HepG2 (cell line): ENCODE data around the gene HTR3B. TPM values are rescaled to one million over a fixed set of nuclear protein-coding genes. Genes with fewer than 3 reads are reported as not detected.

Experiments used
- ATAC-seq: fragments of 200-7000 bp; cut with Tn5 transposase; 3 replicates; pipeline ENCODE4 v1.9.1; 2020; ENCODE audit warnings: mild to moderate bottlenecking, moderate library complexity
- Bru-seq: library from RNA; stranded (reverse); fragments of 400-500 nt; gene quantifications from one replicate; lab custom pipeline; 2021; lab: Mats Ljungman, UMichigan
- BruChase-seq, 2 experiments: library from RNA; stranded (reverse); fragments of 400-500 nt; gene quantifications; one replicate each; lab custom pipeline; 2021; lab: Mats Ljungman, UMichigan
- BruUV-seq: library from RNA; stranded (reverse); fragments of 400-500 nt; replicated peaks from 2 replicates; lab custom pipeline; 2021; lab: Mats Ljungman, UMichigan
- CTCF ChIA-PET: fragments of 300-600 bp; formaldehyde crosslinking; extraction: SDS; loops from one replicate; lab custom pipeline; 2021; ENCODE audit warnings: low total read pairs, inconsistent platforms, low intra/inter-chr PET ratio; lab: Yijun Ruan, JAX
- POLR2A ChIA-PET: fragments of 350-600 bp; sonication (Branson Sonifier 250); formaldehyde crosslinking; loops from one replicate; lab custom pipeline; 2020; ENCODE audit warnings: antibody characterized with exemption, inconsistent platforms; lab: Yijun Ruan, JAX
- DNase-seq: peaks from one replicate; pipeline ENCODE4 v3.0.0-alpha.2; 2015; ENCODE audit warnings: low spot score
- FAIRE-seq: peaks from 3 replicates; lab custom pipeline; 2011; peaks lifted over from hg19 to GRCh38; lab: Jason Lieb, UNC
- H2AFZ ChIP-seq: one replicate; pipeline ENCODE4 v1.6.1; 2011; ENCODE audit warnings: low read length, inconsistent platforms
- H3K27ac ChIP-seq: fragments of 300-600 bp; 3 replicates; pipeline ENCODE4 v1.8.0; 2011; ENCODE audit warnings: mixed run types, mild to moderate bottlenecking, mixed read lengths, low read length, inconsistent platforms; ENCODE audit not compliant: insufficient read depth; ENCODE audit errors: extremely low read length
- H3K27me3 ChIP-seq, 2 experiments: fragments of 200-600 bp in 1 of 2; 2 replicates in 1 of 2; 3 replicates in 1 of 2; pipeline versions ENCODE4 v1.6.0 to v1.8.0; 2011; ENCODE audit warnings: low read length in 2 of 2, mild to moderate bottlenecking in 2 of 2, moderate library complexity in 2 of 2, inconsistent platforms in 1 of 2; ENCODE audit not compliant: insufficient read depth in 2 of 2, control insufficient read depth in 1 of 2
- H3K36me3 ChIP-seq, 2 experiments: fragments of 200-600 bp in 1 of 2; replicated peaks in 1 of 2; 2 replicates in 1 of 2; 3 replicates in 1 of 2; pipeline versions ENCODE4 v1.5.1 to v1.8.0; 2011; ENCODE audit warnings: low read length in 2 of 2, inconsistent platforms in 1 of 2; ENCODE audit not compliant: insufficient read depth in 2 of 2, control insufficient read depth in 1 of 2
- H3K4me1 ChIP-seq: 2 replicates; pipeline ENCODE4 v1.5.1; 2012; ENCODE audit warnings: low read length, inconsistent platforms; ENCODE audit not compliant: insufficient read depth
- H3K4me2 ChIP-seq: 2 replicates; pipeline ENCODE4 v1.6.0; 2011; ENCODE audit warnings: low read depth, low read length, inconsistent platforms
- H3K4me3 ChIP-seq, 3 experiments: fragments of 200-600 bp in 1 of 3; sonication (generic), shearing (Covaris generic) in 1 of 3; replicated peaks in 1 of 3; 2 replicates each; pipeline ENCODE4 v1.5.1; 2011 to 2016; ENCODE audit warnings: low read length in 3 of 3, inconsistent platforms in 2 of 3, low read depth in 2 of 3, mild to moderate bottlenecking in 2 of 3, control low read depth in 1 of 3, mixed read lengths in 1 of 3; ENCODE audit not compliant: insufficient read depth in 1 of 3
- H3K79me2 ChIP-seq: one replicate; pipeline ENCODE4 v1.6.1; 2011; ENCODE audit warnings: low read length, inconsistent platforms; ENCODE audit not compliant: insufficient read depth
- H3K9ac ChIP-seq: 2 replicates; pipeline ENCODE4 v1.6.0; 2011; ENCODE audit warnings: mild to moderate bottlenecking, low read depth, low read length, inconsistent platforms; ENCODE audit not compliant: insufficient read depth
- H3K9me3 ChIP-seq: 2 replicates; pipeline ENCODE4 v1.5.1; 2012; ENCODE audit warnings: mild to moderate bottlenecking, low read length
- H4K20me1 ChIP-seq: 2 replicates; pipeline ENCODE4 v1.6.0; 2011; ENCODE audit warnings: inconsistent platforms, mild to moderate bottlenecking, low read length, moderate library complexity; ENCODE audit not compliant: insufficient read depth
- ASH2L ChIP-seq: fragments of 300-600, 200-600 bp; sonication (generic); IDR thresholded peaks from 2 replicates; pipeline ENCODE4 v1.7.0; 2017; ENCODE audit warnings: low read depth, mild to moderate bottlenecking, moderate library complexity, mixed read lengths, low read length; ENCODE audit not compliant: insufficient read length
- MEF2D ChIP-seq: sonication (generic); formaldehyde crosslinking; IDR thresholded peaks from 2 replicates; pipeline ENCODE4 v1.5.1; 2020; ENCODE audit warnings: mild to moderate bottlenecking, missing genetic modification reagents
- NFATC3 ChIP-seq: sonication (generic); formaldehyde crosslinking; IDR thresholded peaks from 2 replicates; pipeline ENCODE4 v1.5.1; 2020; ENCODE audit warnings: mild to moderate bottlenecking, missing genetic modification reagents
- RFX1 ChIP-seq: fragments of 450-650 bp; IDR thresholded peaks from 2 replicates; pipeline ENCODE4 v1.6.1; 2017
- RNF219 ChIP-seq: sonication (generic); formaldehyde crosslinking; IDR thresholded peaks from 2 replicates; pipeline ENCODE4 v1.5.0; 2020; ENCODE audit warnings: mild to moderate bottlenecking, missing genetic modification reagents
- TEF ChIP-seq: sonication (generic); formaldehyde crosslinking; IDR thresholded peaks from 2 replicates; pipeline ENCODE4 v1.5.0; 2020; ENCODE audit warnings: missing genetic modification reagents
- ZFP82 ChIP-seq: sonication (generic); formaldehyde crosslinking; IDR thresholded peaks from 2 replicates; pipeline ENCODE4 v1.5.1; 2020; ENCODE audit warnings: mild to moderate bottlenecking, missing genetic modification reagents, borderline replicate concordance
- ZFY ChIP-seq: sonication (generic); formaldehyde crosslinking; IDR thresholded peaks from 2 replicates; pipeline ENCODE4 v1.4.0; 2020; ENCODE audit warnings: missing genetic modification reagents
- ZKSCAN1 ChIP-seq: fragments of 150-350 bp; IDR thresholded peaks from 2 replicates; pipeline ENCODE4 v1.6.1; 2014; ENCODE audit warnings: low read length
- ZNF224 ChIP-seq: sonication (generic); formaldehyde crosslinking; IDR thresholded peaks from 2 replicates; pipeline ENCODE4 v1.5.0; 2020; ENCODE audit warnings: mild to moderate bottlenecking, missing genetic modification reagents
- ZNF296 ChIP-seq: sonication (generic); formaldehyde crosslinking; conservative IDR thresholded peaks from 2 replicates; pipeline ENCODE4 v1.5.0; 2020; ENCODE audit warnings: mild to moderate bottlenecking, missing genetic modification reagents
- ZNF550 ChIP-seq: sonication (generic); formaldehyde crosslinking; IDR thresholded peaks from 2 replicates; pipeline ENCODE4 v1.4.0; 2020; ENCODE audit warnings: mild to moderate bottlenecking, missing genetic modification reagents, borderline replicate concordance
- ZNF780A ChIP-seq: sonication (generic); formaldehyde crosslinking; IDR thresholded peaks from 2 replicates; pipeline ENCODE4 v1.8.0; 2022; ENCODE audit warnings: mild to moderate bottlenecking, missing genetic modification reagents, moderate library complexity
- ZNF782 ChIP-seq: sonication (generic); formaldehyde crosslinking; IDR thresholded peaks from 2 replicates; pipeline ENCODE4 v1.4.0; 2020; ENCODE audit warnings: missing genetic modification reagents, mild to moderate bottlenecking, borderline replicate concordance
- ZNF850 ChIP-seq: sonication (generic); formaldehyde crosslinking; conservative IDR thresholded peaks from 2 replicates; pipeline ENCODE4 v1.9.0; 2021; ENCODE audit warnings: mild to moderate bottlenecking, missing genetic modification reagents
- ZSCAN25 ChIP-seq: sonication (generic); formaldehyde crosslinking; IDR thresholded peaks from 2 replicates; pipeline ENCODE4 v1.8.0; 2022; ENCODE audit warnings: mild to moderate bottlenecking, missing genetic modification reagents
- WGBS: methylation state at CpG from one replicate; pipeline ENCODE4 v1.1.6; 2017; ENCODE audit warnings: low lambda C conversion rate; 5-methylcytosine and 5-hydroxymethylcytosine counted together
- in situ Hi-C: cut with HindIII; loops from 2 replicates; pipeline ENCODE4 v1.10.0; 2017; ENCODE audit warnings: low pct_unique_long_range_greater_than_20kb; ENCODE audit not compliant: extremely low pct_ligation_motif_present
- intact Hi-C: fragments of 100-400 bp; cut with micrococcal nuclease; formaldehyde crosslinking; loops from one replicate; pipeline ENCODE4 v1.10.0; 2022; ENCODE audit not compliant: unreplicated experiment
- long read RNA-seq, 2 experiments: library from RNA in 1 of 2; library from polyadenylated mRNA in 1 of 2; stranded (forward) in 1 of 2; unstranded in 1 of 2; transcript quantifications; one replicate each; pipeline ENCODE4 v2.0.0, GENCODE V29; 2019 to 2022
- polyA minus RNA-seq, 3 experiments: library from RNA; depleted of rRNA, polyadenylated mRNA; stranded (reverse); fragments of >200 nt; gene quantifications; 2 replicates each; pipeline ENCODE4 v1.2.3, GENCODE V29; 2011; ENCODE audit warnings: low replicate concordance in 1 of 3
- polyA plus RNA-seq, 8 experiments: library from polyadenylated mRNA; depleted of rRNA in 3 of 8; stranded (reverse) in 7 of 8; unstranded in 1 of 8; fragments of >200 nt; fragmentation: Illumina TruSeq in 4 of 8; extraction: Trizol in 4 of 8; gene quantifications; 2 replicates each; pipeline versions ENCODE4 v1.2.1 to v1.2.3, GENCODE V29; 2011 to 2016; ENCODE audit warnings: low read depth in 4 of 8, missing spikeins in 1 of 8, mixed read lengths in 1 of 8; ENCODE audit not compliant: insufficient read depth in 1 of 8
- total RNA-seq, 5 experiments: library from RNA; depleted of rRNA; stranded (reverse); fragments of >200 nt; fragmentation: Illumina TruSeq; extraction: Trizol; gene quantifications; 2 replicates each; pipeline ENCODE4 v1.2.3, GENCODE V29; 2016; ENCODE audit warnings: low read depth in 1 of 5

The HTR3B gene
- 1.7 and 2.2 TPM in 2 replicates for total RNA-seq (2016; rRNA removed; fragmentation: Illumina TruSeq; extraction: Trizol)
- total RNA-seq (2016; cell fraction: cytosol; rRNA removed; fragmentation: Illumina TruSeq; extraction: Trizol; ENCODE audit: low read depth): 1.1 and 1.6 TPM in 2 replicates
- 1.2 and 1.8 TPM in 2 replicates for total RNA-seq (2016; cell fraction: insoluble cytoplasmic fraction; rRNA removed; fragmentation: Illumina TruSeq; extraction: Trizol)
- 1.6 and 3.1 TPM in 2 replicates for total RNA-seq (2016; cell fraction: membrane; rRNA removed; fragmentation: Illumina TruSeq; extraction: Trizol)
- total RNA-seq (2016; cell fraction: nucleus; rRNA removed; fragmentation: Illumina TruSeq; extraction: Trizol): 0.62 and 3.4 TPM in 2 replicates
- polyA plus RNA-seq (2011; rRNA removed): 0.05 and 0.09 TPM in 2 replicates
- 0.05 TPM in 2 replicates for polyA plus RNA-seq (2011; cell fraction: cytosol; rRNA removed)
- polyA plus RNA-seq (2011; cell fraction: nucleus; rRNA removed): not detected in 2 replicates
- not detected in 2 replicates for polyA plus RNA-seq (2012)
- polyA plus RNA-seq (2016; cell fraction: cytosol; fragmentation: Illumina TruSeq; extraction: Trizol; ENCODE audit: low read depth): 0.97 and 1.3 TPM in 2 replicates
- polyA plus RNA-seq (2016; cell fraction: insoluble cytoplasmic fraction; fragmentation: Illumina TruSeq; extraction: Trizol; ENCODE audit: low read depth): 0.92 and 1.2 TPM in 2 replicates
- 1.8 and 2.2 TPM in 2 replicates for polyA plus RNA-seq (2016; cell fraction: membrane; fragmentation: Illumina TruSeq; extraction: Trizol; ENCODE audit: low read depth)
- polyA plus RNA-seq (2016; cell fraction: nucleus; fragmentation: Illumina TruSeq; extraction: Trizol; ENCODE audit: insufficient read depth, low read depth): 1.3 and 1.5 TPM in 2 replicates
- polyA minus RNA-seq (2011; rRNA and poly(A)+ RNA removed; ENCODE audit: low replicate concordance): 0.08 TPM in 1 of 2 replicates, not detected in the other
- polyA minus RNA-seq (2011; cell fraction: cytosol; rRNA and poly(A)+ RNA removed): not detected in 2 replicates
- not detected in 2 replicates for polyA minus RNA-seq (2011; cell fraction: nucleus; rRNA and poly(A)+ RNA removed)
- percentile 51 among the genes with signal in this experiment for Bru-seq, nascent RNA
- percentile 46 among the genes with signal in this experiment for BruChase-seq, experiment 1, labeled RNA remaining after a 6-hour chase
- percentile 52 among the genes with signal in this experiment for BruChase-seq, experiment 2, labeled RNA remaining after a 2-hour chase
- long read RNA-seq, experiment 1: 0 reads
- long read RNA-seq, experiment 2, partial matches to known transcripts: 0 of 2 reads
- long read RNA-seq, experiment 2, other reads (novel, unspliced or antisense): 2 of 2 reads

GRCh38 chr11:113904379-113905101 is at the start of gene HTR3B:
TSS of gene HTR3B (plus strand) at chr11:113904796. CDS start at chr11:113904934, 138 bp downstream.
- H3K27me3 ChIP-seq: no peaks in the 10 kb centered on the region; a peak in 1 of 5 replicates
- H3K36me3 ChIP-seq: no peaks in the 10 kb centered on the region
- intact Hi-C loops (no loop called here), in situ Hi-C loops (no loop called here)
- no peak within 1 kb of the TSS for H3K9ac ChIP-seq
- CTCF ChIA-PET: no interaction called here
- FAIRE-seq (no peak), DNase-seq (no peak), ATAC-seq (no peak)
- no peaks in the 10 kb centered on the region for H4K20me1 ChIP-seq
- POLR2A ChIA-PET: no interaction called here
- peaks cover 18% of the 10 kb centered on the region for H3K4me1 ChIP-seq
- H2AFZ ChIP-seq: no peak within 1 kb of the TSS
- 38% methylated on average over 6 of the region's 6 CpGs for WGBS
- H3K9me3 ChIP-seq: no peaks in the 10 kb centered on the region
- H3K4me2 ChIP-seq: no peak within 1 kb of the TSS
- H3K79me2 ChIP-seq: no peaks in the 10 kb centered on the region
- no peak within 1 kb of the TSS for H3K4me3 ChIP-seq
- BruUV-seq: no TSS peak
- H3K27ac ChIP-seq: no peak within 1 kb of the TSS
- TF ChIP-seq MEF2D (CRISPR knock-in tag): no peak
- TF ChIP-seq RFX1: no peak
- TF ChIP-seq NFATC3 (CRISPR knock-in tag): no peak
- no peak for TF ChIP-seq ZKSCAN1
- TF ChIP-seq ZNF782 (CRISPR knock-in tag): no peak
- no peak for TF ChIP-seq ZFP82 (CRISPR knock-in tag)
- TF ChIP-seq ZFY (CRISPR knock-in tag): no peak
- TF ChIP-seq ZNF296 (CRISPR knock-in tag): no peak
- TF ChIP-seq ZSCAN25 (CRISPR knock-in tag): no peak
- no peak for TF ChIP-seq TEF (CRISPR knock-in tag)
- no peak for TF ChIP-seq RNF219 (CRISPR knock-in tag)
- TF ChIP-seq ASH2L: no peak
- no peak for TF ChIP-seq ZNF850 (CRISPR knock-in tag)
- TF ChIP-seq ZNF224 (CRISPR knock-in tag): no peak
- no peak for TF ChIP-seq ZNF550 (CRISPR knock-in tag)
- TF ChIP-seq ZNF780A: no peak
